GM19438 (cell line): ENCODE measurements around the gene CHST2.

Experiments
- ATAC-seq: cut with Tn5 transposase; IDR thresholded peaks from one replicate; pipeline ENCODE4 v1.9.1; 2021; ENCODE audit warnings: low read depth; ENCODE audit not compliant: unreplicated experiment

Gene CHST2

DNA sequence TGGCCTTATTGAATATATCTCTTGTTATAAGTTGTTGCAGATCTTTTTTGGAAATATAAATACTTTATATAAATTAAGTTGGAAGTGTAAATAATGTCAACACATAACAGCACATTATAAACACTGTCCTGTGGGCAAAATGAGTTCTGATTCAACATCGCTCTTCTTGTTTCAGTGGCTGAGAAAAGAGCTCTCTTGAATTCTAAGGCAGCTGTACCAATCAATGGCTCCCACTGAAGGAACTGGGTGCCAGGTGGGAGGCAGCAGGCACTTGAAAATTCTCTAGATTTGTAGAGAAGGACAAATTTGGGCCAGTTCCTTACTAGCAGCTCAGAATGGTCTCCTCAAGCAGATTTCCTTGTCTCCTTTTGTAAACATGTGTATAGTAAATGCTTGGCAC lies 45.6 kb downstream of the CHST2 start:
- ATAC-seq = peak; percentile 43

GRCh38 chr3:143165612-143166285 lies 46.2 kb downstream of the CHST2 start:
- peak; percentile 65 for ATAC-seq

- no peak for ATAC-seq
Measured at GRCh38 chr3:143166376-143166775, 46.8 kb downstream of the CHST2 start.

DNA sequence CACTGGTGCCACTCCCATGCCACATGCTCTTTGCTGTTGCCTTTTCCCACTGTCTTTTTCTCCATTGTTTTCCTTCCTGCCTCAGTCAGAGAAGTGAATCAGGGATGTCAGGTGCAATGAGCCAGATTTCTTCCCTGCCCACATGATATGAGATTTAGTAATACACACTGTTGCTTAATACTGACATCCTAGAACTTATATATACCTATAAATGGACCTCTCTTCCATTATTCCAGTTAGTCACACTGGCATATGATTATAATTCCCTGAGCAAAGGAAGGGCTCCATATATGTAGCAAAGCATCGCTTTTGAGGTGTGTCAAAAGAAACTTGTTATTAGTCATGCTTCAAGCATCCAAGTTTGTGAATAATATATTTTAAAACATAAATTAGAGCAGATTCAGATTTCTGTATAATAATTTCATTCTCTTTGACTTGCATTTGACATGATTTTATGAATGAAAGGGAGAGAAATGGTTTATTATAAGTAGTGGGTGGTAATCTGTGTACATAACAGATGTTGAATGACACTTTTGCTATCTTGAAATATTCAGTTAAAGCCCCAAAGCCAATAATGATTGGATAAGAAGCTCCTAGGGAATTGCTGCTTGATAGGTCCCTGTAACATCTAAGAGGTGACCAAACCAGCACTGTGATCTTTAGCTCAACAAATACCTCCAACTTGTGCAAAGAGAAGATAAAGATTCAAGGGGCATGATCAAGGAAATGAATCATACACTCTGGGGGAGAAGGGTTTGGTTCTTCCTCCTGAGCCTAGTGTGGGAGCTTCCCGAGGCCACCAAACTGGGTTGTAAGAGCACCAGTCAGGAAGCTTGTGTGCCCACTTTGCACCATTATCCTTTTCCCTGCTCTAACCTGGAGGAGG lies 48.6 kb downstream of the CHST2 start:
- no peak for ATAC-seq

DNA sequence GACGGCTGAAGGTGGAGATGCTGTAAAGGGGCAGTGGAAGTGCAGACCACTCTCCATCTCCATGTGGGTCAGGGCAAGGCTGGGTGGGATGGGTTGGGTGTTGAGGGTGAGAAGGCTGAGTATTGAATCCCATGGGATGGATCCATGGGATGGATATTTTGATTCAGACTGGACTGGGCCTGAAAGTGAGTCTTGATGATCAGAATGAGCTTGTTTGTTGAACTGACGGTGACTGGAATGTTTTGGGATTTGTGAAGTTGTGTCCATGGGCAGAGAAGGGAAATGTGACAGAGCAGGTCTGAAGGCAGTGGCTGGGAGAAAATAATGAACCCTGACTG lies 49.3 kb downstream of the CHST2 start:
- ATAC-seq = no peak

GRCh38 chr3:143170074-143170473 lies 50.5 kb downstream of the CHST2 start:
- ATAC-seq = no peak

DNA sequence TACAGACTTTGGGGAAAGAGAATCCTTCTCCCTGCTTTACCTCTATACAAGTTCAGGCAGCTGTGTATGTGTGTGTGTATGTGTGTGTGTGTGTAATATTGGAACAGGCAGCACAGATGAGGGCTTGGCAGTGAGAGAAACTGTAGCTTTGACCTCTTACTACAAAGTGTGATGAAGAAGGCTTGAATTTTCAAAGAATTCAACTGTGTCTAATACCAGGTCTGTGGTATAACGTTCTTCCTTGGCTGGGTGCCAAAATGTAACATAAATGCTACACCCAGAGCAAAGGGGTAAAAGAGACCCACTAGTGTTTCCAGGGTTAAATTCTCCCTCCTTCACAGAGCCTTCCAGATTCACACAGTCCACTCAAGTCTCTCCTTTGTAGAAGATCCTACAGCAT lies 51.1 kb downstream of the CHST2 start:
- ATAC-seq = no peak

DNA sequence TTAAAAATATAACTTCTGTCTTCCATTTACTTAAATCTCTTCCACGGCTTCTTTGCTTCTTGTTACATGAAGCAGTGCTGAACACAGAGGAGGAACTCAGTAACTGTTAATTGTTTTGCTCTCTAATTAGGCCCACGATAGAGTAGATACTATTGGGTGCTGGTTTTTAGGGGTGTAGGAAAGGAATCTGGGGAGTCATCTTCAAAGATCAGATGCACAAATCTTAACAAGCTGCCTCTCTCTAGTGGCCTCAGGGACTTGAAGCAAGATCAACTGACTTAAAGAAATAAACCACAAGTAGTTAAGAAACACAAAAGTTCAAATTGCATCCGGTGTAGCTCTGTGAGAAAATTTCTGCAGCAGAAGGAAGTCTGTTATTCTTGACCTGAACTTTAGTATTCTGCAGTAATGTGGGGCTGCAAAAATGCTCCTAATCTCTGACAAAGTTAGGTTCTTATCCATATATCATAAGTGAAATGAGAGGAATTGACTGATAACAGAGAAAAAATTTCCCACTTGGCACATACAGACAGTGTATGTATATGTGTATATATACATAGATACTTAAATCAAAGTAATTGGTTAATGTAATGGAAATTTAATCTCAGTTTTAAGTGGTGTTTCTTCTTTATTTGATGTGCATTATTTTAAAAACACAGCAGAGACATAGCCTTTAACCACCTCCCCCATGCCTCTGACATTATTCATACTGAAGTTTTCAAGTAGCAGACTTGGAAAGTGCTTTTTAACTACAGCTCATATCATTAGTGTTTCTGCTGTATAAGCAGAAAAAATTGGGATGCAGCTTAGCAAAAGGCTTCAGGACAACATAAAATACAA lies 51.8 kb downstream of the CHST2 start:
- ATAC-seq = peak; percentile 79

DNA sequence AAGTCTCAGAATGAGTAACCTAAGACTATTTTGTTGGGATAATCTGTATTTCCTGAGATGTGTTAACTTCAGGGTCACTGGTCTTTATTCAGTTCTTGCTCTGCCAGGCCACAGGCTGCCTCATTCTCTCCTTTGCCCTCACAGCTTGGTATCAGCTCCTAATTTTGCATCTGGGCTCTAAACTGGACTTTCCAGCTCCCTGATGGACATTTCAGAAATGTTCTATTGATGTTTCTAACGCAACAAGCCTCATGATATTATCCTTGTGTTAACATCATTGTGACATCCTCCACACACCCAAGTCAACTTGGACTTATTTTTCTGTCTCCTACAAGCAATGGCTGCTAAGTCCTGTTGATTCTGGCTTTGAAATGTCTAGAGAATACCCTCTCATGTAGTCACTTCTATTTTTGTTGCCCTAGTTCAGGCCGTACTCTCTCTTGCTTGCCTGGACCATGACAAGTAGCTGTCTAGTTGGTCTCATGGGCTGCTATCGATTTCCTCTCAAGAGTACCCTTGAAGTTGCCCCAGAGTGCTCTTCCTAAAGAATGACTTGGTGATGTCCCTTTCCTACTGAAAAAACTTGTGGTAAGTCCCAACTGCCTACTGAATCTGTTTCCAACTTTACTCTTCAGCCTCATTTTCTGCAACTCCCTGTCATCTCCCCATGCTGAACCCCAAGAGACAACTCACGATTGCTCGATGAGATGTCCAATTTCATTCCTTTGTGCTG lies 52.7 kb downstream of the CHST2 start:
- no peak for ATAC-seq

GRCh38 chr3:143172795-143173145 lies 53.2 kb downstream of the CHST2 start:
- ATAC-seq = no peak

- no peak for ATAC-seq
Measured at GRCh38 chr3:143173242-143173641, 53.7 kb downstream of the CHST2 start.
